ENCODE results near the gene CCDC82. TPM values are rescaled to one million over a fixed set of nuclear protein-coding genes. Genes with fewer than 3 reads are reported as not detected.
"Not testable (repeated sequence)": the region's sequence is repeated elsewhere in the genome, so short reads cannot be mapped to it uniquely, and the experiment has no call there.

Gene CCDC82
- 10 to 100 TPM; 39.2 to 59.2 (median 53.3) TPM for polyA plus RNA-seq (ENCODE audit: insufficient read length in 4 of 4)

GRCh38 chr11:96389720-96390487 is at the start of gene CCDC82, which contains the start of gene JRKL:
Gene CCDC82, minus strand, starts transcription at chr11:96389912. Its CDS starts 5,165 bp downstream, at chr11:96384747.
Gene JRKL, plus strand, starts transcription at chr11:96390013. Its CDS starts 637 bp downstream, at chr11:96390650.
- peak; percentile 90 to 96 (median 94) for DNase-seq (ENCODE audit: low read depth in 4 of 4, low spot score in 3 of 4)

- not testable (repeated sequence) for DNase-seq (ENCODE audit: low read depth in 4 of 4, low spot score in 3 of 4)
Observed at GRCh38 chr11:96432654-96433053, 42.9 kb upstream of the CCDC82 start.

- DNase-seq (ENCODE audit: low read depth in 4 of 4, low spot score in 3 of 4), result no peak
Observed at GRCh38 chr11:96430668-96431067, 41.0 kb upstream of the CCDC82 start.

- no peak for DNase-seq (ENCODE audit: low read depth in 4 of 4, low spot score in 3 of 4)
Observed at GRCh38 chr11:96424693-96425092, 35.0 kb upstream of the CCDC82 start.

GRCh38 chr11:96413408-96413807 is 23.7 kb upstream of the CCDC82 start:
- DNase-seq (ENCODE audit: low read depth in 4 of 4, low spot score in 3 of 4), result no peak

- no peak for DNase-seq (ENCODE audit: low read depth in 4 of 4, low spot score in 3 of 4)
Observed at GRCh38 chr11:96412761-96413381, 23.2 kb upstream of the CCDC82 start.

GRCh38 chr11:96411412-96411811 is 21.7 kb upstream of the CCDC82 start:
- not testable (repeated sequence) for DNase-seq (ENCODE audit: low read depth in 4 of 4, low spot score in 3 of 4)

- no peak for DNase-seq (ENCODE audit: low read depth in 4 of 4, low spot score in 3 of 4)
Observed at GRCh38 chr11:96400697-96401096, 11.0 kb upstream of the CCDC82 start.

- DNase-seq (ENCODE audit: low read depth in 4 of 4, low spot score in 3 of 4), result no peak
Observed at GRCh38 chr11:96397863-96398262, 8.2 kb upstream of the CCDC82 start.

- DNase-seq (ENCODE audit: low read depth in 4 of 4, low spot score in 3 of 4), result no peak
Observed at GRCh38 chr11:96396637-96397036, 6.9 kb upstream of the CCDC82 start.

- no peak for DNase-seq (ENCODE audit: low read depth in 4 of 4, low spot score in 3 of 4)
Observed at GRCh38 chr11:96394773-96395172, 5.1 kb upstream of the CCDC82 start.

GRCh38 chr11:96393753-96394348 is 4.1 kb upstream of the CCDC82 start:
- peak in 2 of 4 donors; percentile 10 to 13 for DNase-seq (ENCODE audit: low read depth in 4 of 4, low spot score in 3 of 4)

GRCh38 chr11:96391698-96392307 is 2.1 kb upstream of the CCDC82 start:
- DNase-seq (ENCODE audit: low read depth in 4 of 4, low spot score in 3 of 4), result no peak

- peak in 1 of 4 donors; percentile 10 for DNase-seq (ENCODE audit: low read depth in 4 of 4, low spot score in 3 of 4)
Observed at GRCh38 chr11:96390488-96390792, 728 bp upstream of the CCDC82 start.

GRCh38 chr11:96388891-96389719 is 607 bp downstream of the CCDC82 start:
- peak in 3 of 4 donors; percentile 49 to 63 (median 62) for DNase-seq (ENCODE audit: low read depth in 4 of 4, low spot score in 3 of 4)

- DNase-seq (ENCODE audit: low read depth in 4 of 4, low spot score in 3 of 4), result no peak
Observed at GRCh38 chr11:96385187-96385586, 4.5 kb downstream of the CCDC82 start.

GRCh38 chr11:96384156-96384555 is 5.6 kb downstream of the CCDC82 start:
- no peak for DNase-seq (ENCODE audit: low read depth in 4 of 4, low spot score in 3 of 4)

- no peak for DNase-seq (ENCODE audit: low read depth in 4 of 4, low spot score in 3 of 4)
Observed at GRCh38 chr11:96376796-96377195, 12.9 kb downstream of the CCDC82 start.

GRCh38 chr11:96373826-96374225 is 15.9 kb downstream of the CCDC82 start:
- DNase-seq (ENCODE audit: low read depth in 4 of 4, low spot score in 3 of 4), result no peak

- DNase-seq (ENCODE audit: low read depth in 4 of 4, low spot score in 3 of 4), result no peak
Observed at GRCh38 chr11:96367342-96367741, 22.4 kb downstream of the CCDC82 start.
